ENCODE results near the gene NUBP2.

Gene NUBP2

DNA sequence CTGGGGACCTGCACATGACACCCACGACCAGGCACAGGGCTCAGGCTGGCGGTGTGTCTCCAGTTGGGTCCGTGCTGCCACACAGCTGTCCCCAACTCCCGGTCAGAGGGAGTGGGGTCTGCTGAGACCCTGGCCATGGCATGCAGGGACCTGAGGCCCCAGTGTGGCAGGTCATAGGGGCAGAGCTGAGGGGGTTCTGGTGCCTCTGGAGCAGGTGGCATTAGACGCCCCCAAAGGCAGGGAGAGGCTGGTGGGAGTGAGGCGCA is 4.2 kb downstream of the NUBP2 start:
- TF ChIP-seq, protein P1, sequence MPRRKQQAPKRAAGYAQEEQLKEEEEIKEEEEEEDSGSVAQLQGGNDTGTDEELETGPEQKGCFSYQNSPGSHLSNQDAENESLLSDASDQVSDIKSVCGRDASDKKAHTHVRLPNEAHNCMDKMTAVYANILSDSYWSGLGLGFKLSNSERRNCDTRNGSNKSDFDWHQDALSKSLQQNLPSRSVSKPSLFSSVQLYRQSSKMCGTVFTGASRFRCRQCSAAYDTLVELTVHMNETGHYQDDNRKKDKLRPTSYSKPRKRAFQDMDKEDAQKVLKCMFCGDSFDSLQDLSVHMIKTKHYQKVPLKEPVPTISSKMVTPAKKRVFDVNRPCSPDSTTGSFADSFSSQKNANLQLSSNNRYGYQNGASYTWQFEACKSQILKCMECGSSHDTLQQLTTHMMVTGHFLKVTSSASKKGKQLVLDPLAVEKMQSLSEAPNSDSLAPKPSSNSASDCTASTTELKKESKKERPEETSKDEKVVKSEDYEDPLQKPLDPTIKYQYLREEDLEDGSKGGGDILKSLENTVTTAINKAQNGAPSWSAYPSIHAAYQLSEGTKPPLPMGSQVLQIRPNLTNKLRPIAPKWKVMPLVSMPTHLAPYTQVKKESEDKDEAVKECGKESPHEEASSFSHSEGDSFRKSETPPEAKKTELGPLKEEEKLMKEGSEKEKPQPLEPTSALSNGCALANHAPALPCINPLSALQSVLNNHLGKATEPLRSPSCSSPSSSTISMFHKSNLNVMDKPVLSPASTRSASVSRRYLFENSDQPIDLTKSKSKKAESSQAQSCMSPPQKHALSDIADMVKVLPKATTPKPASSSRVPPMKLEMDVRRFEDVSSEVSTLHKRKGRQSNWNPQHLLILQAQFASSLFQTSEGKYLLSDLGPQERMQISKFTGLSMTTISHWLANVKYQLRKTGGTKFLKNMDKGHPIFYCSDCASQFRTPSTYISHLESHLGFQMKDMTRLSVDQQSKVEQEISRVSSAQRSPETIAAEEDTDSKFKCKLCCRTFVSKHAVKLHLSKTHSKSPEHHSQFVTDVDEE (CRISPR knock-in tag; IDR thresholded peaks at IDR 0.05), result no peak
- TF ChIP-seq, protein P2, sequence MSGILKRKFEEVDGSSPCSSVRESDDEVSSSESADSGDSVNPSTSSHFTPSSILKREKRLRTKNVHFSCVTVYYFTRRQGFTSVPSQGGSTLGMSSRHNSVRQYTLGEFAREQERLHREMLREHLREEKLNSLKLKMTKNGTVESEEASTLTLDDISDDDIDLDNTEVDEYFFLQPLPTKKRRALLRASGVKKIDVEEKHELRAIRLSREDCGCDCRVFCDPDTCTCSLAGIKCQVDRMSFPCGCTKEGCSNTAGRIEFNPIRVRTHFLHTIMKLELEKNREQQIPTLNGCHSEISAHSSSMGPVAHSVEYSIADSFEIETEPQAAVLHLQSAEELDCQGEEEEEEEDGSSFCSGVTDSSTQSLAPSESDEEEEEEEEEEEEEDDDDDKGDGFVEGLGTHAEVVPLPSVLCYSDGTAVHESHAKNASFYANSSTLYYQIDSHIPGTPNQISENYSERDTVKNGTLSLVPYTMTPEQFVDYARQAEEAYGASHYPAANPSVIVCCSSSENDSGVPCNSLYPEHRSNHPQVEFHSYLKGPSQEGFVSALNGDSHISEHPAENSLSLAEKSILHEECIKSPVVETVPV (CRISPR knock-in tag; IDR thresholded peaks at IDR 0.05), result no peak
- TF ChIP-seq RARB (CRISPR knock-in tag; IDR thresholded peaks at IDR 0.05) (no peak), OSR1 (CRISPR knock-in tag; IDR thresholded peaks at IDR 0.05) (no peak), ESRRG (CRISPR knock-in tag; IDR thresholded peaks at IDR 0.05) (no peak), ZFP3 (CRISPR knock-in tag; IDR thresholded peaks at IDR 0.05) (no peak), ARNTL (CRISPR knock-in tag; IDR thresholded peaks at IDR 0.05; ENCODE audit: borderline replicate concordance, low read depth) (no peak), ZNF70 (CRISPR knock-in tag; IDR thresholded peaks at IDR 0.05) (no peak), BACH2 (CRISPR knock-in tag; IDR thresholded peaks at IDR 0.05; ENCODE audit: borderline replicate concordance) (no peak), TOX (CRISPR knock-in tag; IDR thresholded peaks at IDR 0.05; ENCODE audit: borderline replicate concordance) (no peak), SNAI2 (CRISPR knock-in tag; IDR thresholded peaks at IDR 0.05) (no peak), PPARA (CRISPR knock-in tag; IDR thresholded peaks at IDR 0.05; ENCODE audit: borderline replicate concordance) (no peak)
- TF ChIP-seq, protein P3, sequence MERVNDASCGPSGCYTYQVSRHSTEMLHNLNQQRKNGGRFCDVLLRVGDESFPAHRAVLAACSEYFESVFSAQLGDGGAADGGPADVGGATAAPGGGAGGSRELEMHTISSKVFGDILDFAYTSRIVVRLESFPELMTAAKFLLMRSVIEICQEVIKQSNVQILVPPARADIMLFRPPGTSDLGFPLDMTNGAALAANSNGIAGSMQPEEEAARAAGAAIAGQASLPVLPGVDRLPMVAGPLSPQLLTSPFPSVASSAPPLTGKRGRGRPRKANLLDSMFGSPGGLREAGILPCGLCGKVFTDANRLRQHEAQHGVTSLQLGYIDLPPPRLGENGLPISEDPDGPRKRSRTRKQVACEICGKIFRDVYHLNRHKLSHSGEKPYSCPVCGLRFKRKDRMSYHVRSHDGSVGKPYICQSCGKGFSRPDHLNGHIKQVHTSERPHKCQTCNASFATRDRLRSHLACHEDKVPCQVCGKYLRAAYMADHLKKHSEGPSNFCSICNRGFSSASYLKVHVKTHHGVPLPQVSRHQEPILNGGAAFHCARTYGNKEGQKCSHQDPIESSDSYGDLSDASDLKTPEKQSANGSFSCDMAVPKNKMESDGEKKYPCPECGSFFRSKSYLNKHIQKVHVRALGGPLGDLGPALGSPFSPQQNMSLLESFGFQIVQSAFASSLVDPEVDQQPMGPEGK (CRISPR knock-in tag; IDR thresholded peaks at IDR 0.05; ENCODE audit: borderline replicate concordance), result no peak
- TF ChIP-seq, protein P4, sequence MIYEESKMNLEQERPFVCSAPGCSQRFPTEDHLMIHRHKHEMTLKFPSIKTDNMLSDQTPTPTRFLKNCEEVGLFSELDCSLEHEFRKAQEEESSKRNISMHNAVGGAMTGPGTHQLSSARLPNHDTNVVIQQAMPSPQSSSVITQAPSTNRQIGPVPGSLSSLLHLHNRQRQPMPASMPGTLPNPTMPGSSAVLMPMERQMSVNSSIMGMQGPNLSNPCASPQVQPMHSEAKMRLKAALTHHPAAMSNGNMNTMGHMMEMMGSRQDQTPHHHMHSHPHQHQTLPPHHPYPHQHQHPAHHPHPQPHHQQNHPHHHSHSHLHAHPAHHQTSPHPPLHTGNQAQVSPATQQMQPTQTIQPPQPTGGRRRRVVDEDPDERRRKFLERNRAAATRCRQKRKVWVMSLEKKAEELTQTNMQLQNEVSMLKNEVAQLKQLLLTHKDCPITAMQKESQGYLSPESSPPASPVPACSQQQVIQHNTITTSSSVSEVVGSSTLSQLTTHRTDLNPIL (CRISPR knock-in tag; IDR thresholded peaks at IDR 0.05; ENCODE audit: low read depth), result no peak
- TF ChIP-seq, protein P5, sequence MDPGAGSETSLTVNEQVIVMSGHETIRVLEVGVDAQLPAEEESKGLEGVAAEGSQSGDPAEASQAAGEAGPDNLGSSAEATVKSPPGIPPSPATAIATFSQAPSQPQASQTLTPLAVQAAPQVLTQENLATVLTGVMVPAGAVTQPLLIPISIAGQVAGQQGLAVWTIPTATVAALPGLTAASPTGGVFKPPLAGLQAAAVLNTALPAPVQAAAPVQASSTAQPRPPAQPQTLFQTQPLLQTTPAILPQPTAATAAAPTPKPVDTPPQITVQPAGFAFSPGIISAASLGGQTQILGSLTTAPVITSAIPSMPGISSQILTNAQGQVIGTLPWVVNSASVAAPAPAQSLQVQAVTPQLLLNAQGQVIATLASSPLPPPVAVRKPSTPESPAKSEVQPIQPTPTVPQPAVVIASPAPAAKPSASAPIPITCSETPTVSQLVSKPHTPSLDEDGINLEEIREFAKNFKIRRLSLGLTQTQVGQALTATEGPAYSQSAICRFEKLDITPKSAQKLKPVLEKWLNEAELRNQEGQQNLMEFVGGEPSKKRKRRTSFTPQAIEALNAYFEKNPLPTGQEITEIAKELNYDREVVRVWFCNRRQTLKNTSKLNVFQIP (CRISPR knock-in tag; IDR thresholded peaks at IDR 0.05; ENCODE audit: borderline replicate concordance, low read depth), result no peak
- no peak for ATAC-seq

DNA sequence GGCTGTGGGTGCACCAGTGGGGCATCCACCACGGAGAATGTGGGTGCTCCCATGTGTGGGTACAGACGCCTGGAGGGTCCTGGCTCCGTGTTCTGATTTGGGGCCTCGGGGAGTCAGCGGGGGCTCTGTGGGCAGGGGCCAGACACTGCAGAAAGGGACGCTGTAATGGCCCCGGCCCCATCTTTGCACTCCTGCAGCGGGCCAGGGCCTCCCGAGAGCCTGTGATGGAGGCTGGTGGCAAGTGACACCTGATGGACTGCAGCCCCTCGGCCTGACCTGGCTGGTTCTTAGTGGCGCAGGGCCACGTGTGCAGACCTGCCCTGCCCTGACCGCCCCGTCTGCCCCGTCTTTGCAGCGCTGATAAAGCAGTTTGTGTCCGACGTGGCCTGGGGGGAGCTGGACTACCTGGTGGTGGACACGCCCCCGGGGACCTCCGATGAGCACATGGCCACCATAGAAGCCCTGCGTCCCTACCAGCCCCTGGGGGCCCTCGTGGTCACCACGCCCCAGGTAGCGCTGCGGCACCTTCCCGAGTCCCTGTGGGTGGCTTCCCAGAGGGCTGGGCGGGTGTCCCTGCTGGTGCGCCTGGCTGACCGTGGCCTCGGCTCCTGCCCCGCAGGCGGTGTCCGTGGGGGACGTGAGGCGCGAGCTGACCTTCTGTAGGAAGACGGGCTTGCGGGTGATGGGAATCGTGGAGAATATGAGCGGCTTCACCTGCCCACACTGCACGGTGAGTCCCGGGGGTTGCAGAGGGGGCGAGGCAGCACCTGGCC is 4.7 kb downstream of the NUBP2 start:
- ATAC-seq, result no peak
- TF ChIP-seq BACH2 (CRISPR knock-in tag; IDR thresholded peaks at IDR 0.05; ENCODE audit: borderline replicate concordance) (no peak), RARB (CRISPR knock-in tag; IDR thresholded peaks at IDR 0.05) (no peak), OSR1 (CRISPR knock-in tag; IDR thresholded peaks at IDR 0.05) (no peak), ZNF70 (CRISPR knock-in tag; IDR thresholded peaks at IDR 0.05) (no peak), ZC3H10 (CRISPR knock-in tag; IDR thresholded peaks at IDR 0.05) (no peak), ZNF8 (CRISPR knock-in tag; IDR thresholded peaks at IDR 0.05) (no peak), GLIS3 (CRISPR knock-in tag; IDR thresholded peaks at IDR 0.05) (no peak), TOX (CRISPR knock-in tag; IDR thresholded peaks at IDR 0.05; ENCODE audit: borderline replicate concordance) (no peak), ARNTL (CRISPR knock-in tag; IDR thresholded peaks at IDR 0.05; ENCODE audit: borderline replicate concordance, low read depth) (no peak)
- TF ChIP-seq, protein P4 (CRISPR knock-in tag; IDR thresholded peaks at IDR 0.05; ENCODE audit: low read depth), result no peak
- TF ChIP-seq, protein P2 (CRISPR knock-in tag; IDR thresholded peaks at IDR 0.05), result no peak
- TF ChIP-seq, protein P3 (CRISPR knock-in tag; IDR thresholded peaks at IDR 0.05; ENCODE audit: borderline replicate concordance), result no peak
